GM12865 (cell line): ENCODE data around the gene GDE1.

Experiments used
- DNase-seq: peaks from one replicate; pipeline ENCODE4 v3.0.0; 2010; ENCODE audit warnings: low read depth
- H3K4me3 ChIP-seq: 2 replicates; pipeline ENCODE4 v1.5.1; 2011; ENCODE audit warnings: mild to moderate bottlenecking, low read depth, low read length, control low read depth
- CTCF ChIP-seq: IDR thresholded peaks from 2 replicates; pipeline ENCODE4 v1.5.1; 2011; ENCODE audit warnings: low read length, control low read depth, low read depth, inconsistent platforms; ENCODE audit not compliant: insufficient read depth; ENCODE audit errors: missing control alignments

Gene GDE1

GRCh38 chr16:19463468-19464315 is 58.2 kb downstream of the GDE1 start:
- H3K4me3 ChIP-seq: no peak overlapping the region
- no peak for DNase-seq
- TF ChIP-seq CTCF: no peak

DNA sequence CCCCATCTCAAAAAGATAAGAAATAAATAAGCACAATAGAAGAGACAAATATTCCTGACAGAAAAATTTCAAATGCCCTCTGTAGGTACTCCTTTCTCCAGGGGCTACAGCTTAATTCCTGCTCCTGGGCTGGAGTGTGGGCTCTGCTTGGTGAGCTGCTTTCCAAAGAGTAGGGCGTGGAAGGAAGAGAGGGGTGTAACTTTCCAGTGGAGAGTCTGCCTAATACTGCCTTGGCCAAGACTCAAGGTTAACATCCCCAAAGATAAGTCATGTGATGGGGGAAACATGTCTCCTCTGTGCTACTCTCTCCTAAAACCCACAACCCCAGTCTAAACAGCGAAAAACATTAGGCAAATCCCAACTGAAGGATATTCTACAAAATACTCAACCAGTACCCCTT is 61.5 kb downstream of the GDE1 start:
- no peak overlapping the region for H3K4me3 ChIP-seq
- DNase-seq: no peak
- no peak for TF ChIP-seq CTCF

DNA sequence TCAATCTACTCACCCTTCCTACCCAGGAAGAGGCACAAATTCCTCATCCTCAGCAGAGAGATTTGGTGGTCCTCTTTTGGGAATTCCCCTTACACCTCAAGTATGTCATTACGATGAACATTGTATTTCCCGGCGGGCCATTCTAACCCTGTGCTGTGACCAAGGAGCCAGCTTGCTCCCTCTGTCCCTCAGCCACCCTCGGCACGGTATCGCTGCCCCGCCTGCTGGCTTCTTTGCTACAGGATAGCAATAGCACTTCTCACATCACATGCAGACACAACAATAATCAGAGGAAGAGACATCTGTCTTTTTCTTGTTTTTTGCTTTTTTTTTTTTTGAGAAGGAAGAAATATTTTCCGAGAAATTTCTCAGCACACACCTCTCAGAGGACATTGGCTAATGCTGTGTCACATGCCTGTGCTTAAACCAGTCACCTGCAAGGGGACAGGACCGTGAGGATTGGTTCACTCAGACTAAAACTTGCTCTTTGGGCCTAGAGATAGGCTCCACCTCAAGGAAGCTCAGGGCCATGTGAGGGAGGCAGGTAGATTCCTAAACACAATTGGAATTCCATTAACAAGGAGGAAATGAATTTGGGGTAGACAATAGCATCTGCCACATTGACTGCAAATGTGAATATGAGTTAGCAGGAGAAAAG is 63.0 kb downstream of the GDE1 start:
- H3K4me3 ChIP-seq: no peak overlapping the region
- no peak for DNase-seq
- TF ChIP-seq CTCF: no peak
